GM18867 (cell line): ENCODE data around the gene BMP8B.

ENCODE experiments used
- ATAC-seq: cut with Tn5 transposase; IDR thresholded peaks from one replicate; pipeline ENCODE4 v1.9.1; 2021; ENCODE audit warnings: mild to moderate bottlenecking, moderate library complexity; ENCODE audit not compliant: unreplicated experiment

Gene BMP8B

DNA sequence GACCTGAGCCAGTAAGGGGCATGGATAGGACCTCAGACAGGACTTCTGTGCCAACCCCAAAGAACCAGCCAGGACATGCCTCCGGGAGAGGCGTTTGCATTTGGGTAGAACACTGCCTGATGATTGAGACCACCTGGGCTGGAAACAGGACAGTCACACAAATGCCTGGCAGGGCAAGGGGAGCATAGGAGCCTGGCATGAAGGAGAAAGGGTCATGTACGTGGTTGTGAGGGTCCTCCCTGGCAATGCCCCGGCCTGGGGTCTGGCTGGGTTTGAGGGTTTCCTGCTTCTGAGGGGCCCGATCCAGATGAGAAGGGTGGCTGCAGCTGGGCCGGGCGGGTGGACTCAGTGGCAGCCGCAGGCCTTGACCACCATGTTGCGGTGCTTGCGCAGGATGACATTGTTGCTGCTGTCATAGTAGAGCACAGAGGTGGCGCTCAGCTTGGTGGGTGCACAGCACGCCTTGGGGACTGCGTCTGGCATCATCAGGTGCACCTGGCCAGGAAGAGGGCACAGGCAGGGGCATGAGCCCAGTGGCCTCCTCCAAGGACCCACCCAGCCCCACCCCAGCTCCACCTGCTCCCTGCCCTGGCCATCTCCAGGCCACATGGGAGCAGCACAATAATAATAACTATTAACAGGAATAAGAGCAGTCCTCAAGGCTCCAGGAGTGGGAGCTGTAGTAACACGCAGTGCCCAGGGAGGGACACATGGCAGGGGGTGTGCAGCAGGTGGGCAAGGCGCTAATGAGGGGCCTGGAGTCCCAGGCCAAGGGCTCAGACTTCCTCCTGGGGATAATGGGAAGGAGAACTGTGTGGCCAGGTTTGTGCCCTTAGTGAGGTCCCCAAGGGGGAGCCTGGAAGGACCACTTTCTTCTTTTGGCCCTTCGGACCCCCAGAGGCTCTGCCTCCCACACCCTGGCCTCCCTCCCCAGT, 28.3 kb downstream of the BMP8B start:
- no peak for ATAC-seq

DNA sequence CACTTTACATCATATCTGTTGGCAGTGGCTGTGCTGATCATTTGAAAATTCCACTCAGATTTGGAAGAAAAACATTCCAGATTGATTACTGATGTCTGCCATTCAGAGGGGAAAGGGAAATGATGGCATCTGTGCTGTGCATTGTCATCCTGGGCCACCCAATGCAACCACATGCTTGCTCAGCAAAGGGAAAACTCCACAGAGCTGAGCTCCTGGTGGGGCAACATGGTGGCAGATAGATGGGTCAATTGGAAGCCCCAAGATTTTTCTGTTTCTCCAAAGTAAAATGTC, 29.3 kb downstream of the BMP8B start:
- ATAC-seq: no peak

- no peak for ATAC-seq
Observed at GRCh38 chr1:39758556-39759435, 29.9 kb downstream of the BMP8B start.

- ATAC-seq: no peak
Observed at GRCh38 chr1:39757501-39757900, 31.2 kb downstream of the BMP8B start.

DNA sequence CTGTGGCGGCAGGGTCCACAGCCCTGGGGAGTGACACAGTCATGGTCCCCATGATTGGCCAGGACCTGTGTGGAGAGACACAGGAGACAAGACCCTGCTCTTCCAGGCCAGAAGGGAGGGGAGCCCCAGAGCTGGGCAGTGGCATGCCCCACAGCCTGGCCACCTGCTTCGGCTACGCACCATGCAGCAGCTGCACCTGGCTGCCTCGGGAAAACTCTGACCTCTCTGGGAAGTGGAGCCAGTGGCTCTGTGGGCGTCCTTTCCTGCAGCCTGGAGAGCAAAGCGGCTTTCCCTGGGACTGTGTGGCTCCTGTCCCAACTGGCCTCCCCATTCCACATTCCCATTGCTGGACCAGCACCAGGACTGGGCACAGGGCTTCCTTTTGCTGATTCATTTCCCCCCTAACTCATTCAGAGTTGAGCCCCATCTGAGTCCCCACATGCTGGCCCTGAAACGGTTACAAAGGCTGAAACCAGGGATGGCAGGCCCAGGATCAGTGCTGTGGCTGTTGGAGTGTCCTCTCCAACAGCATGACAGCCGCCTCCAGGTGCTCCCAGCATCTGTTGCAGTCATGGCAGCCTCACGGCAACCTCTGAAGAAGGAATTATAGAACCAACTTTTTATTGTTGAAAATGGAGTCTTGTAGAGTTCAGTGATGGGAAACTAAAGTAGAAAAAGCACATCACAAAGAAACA, 32.6 kb downstream of the BMP8B start:
- no peak for ATAC-seq

DNA sequence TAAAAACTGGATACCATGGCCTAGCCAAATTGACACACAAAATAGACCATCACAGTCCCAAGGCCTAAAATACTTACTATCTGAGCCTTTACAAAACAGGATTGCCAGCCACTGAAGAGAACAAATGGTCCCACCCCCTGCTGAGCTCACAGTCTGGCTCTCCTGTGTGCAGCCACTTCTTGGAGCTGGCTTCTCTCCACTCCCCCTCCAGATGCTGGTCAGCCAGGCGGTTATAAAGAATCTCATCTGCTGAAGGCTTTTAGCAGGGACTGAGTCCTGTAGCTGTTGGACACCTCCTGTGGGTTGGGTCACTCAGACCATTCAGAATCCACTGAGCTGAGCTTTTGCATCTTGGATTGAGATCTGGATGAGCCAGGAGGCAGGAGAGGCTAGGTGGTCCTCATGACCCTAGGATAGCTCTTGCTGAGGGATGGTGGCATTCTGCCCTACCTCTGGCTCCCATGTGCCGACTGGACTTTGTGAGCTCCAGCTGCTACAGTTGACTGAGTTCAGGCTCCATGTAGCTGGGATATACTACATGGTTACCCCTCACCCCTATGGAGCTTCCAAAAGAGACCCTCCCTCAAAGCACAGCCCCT, 33.7 kb downstream of the BMP8B start:
- no peak for ATAC-seq

DNA sequence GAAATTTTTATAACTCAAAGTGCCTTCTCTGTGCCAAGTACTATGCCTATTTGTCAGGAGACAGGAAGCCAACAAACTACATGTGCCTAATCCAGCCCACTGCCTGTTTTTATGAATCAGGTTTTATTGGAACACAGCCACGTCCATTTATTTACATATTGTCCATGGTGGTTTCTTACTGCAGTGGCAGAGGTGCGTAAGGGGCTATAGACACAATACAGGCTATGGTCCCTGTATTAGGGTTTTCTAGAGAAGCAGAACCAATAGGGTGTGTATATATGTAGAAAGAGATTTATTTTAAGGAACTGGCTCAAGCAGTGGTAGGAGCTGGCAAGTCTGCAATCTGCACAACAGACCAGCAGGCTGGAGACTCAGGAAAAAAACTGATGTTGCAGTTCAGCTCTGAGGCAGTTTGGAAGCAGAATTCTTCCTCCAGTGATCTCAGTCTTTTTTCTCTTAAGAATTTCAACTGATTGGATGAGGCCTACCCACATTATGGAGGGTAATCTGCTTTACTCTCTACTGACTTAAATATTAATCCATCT, 34.6 kb downstream of the BMP8B start:
- no peak for ATAC-seq

GRCh38 chr1:39753132-39754025, 35.3 kb downstream of the BMP8B start:
- no peak for ATAC-seq

DNA sequence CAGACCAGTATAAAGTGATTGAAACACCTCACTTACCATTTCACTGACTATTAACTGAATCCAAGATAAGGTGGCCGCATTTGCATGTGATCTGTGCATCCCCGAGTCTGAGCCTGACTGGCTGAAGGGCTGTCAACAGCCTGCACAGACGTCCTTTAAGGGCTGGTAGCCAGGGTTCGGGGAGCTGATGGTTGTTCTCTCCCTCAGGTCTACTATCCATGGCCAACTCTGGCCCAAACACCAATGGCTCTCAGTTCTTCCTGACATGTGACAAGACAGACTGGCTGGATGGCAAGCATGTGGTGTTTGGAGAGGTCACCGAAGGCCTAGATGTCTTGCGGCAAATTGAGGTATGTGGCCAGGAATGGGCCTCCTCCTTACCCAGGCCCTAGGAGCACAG, 36.0 kb downstream of the BMP8B start:
- no peak for ATAC-seq

DNA sequence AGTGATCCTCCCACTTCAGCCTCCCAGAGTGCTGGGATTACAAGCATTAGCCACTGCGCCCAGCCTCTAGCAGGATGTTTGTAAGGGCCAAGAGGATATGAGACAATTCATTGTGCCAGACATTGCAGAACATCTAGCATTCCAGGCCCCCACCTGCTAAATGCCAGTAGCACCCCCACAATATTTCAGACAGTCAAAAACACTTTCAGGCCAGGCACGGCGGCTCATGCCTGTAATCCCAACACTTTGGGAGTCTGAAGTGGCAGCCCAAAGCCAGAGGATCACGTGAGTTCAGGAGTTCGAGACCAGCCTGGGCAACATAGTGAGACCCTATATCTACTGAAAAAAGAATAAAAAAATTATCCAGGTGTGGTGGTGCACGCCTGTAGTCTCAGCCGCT, 37.1 kb downstream of the BMP8B start:
- ATAC-seq: no peak

DNA sequence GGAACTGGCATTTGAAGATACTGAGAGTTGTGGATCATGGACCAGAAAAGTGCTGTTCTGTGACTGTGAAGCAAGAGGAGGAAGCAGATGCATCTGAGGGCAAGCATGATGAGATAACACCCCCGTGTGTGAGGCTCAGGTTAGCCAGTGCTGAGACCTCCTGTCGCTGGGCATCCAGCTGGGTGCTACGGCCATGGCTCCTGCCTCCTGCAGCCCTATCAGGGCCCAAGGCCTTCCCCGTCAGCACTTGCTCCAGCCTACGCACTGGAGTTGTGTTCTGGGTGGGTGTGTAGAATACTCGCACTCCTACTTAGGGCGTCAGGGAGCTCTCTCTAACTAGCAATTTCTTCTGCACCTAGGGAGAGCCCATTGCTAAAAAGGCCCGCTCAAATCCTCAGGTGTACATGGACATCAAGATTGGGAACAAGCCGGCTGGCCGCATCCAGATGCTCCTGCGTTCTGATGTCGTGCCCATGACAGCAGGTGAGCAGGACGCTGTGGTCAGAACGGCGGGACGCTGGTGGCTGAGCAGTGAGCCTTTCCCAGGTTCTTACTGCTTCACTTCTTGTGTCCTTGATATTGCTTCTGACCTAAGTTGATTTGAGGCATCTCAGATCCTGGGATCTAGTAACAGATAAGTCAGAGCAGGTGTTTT, 43.5 kb downstream of the BMP8B start:
- no peak for ATAC-seq

GRCh38 chr1:39738622-39739366, 49.9 kb downstream of the BMP8B start, which contains the start of gene PPIE:
PPIE (plus strand) TSS chr1:39738882; CDS start chr1:39738901, 19 bp downstream.
- peak; percentile 86 for ATAC-seq

DNA sequence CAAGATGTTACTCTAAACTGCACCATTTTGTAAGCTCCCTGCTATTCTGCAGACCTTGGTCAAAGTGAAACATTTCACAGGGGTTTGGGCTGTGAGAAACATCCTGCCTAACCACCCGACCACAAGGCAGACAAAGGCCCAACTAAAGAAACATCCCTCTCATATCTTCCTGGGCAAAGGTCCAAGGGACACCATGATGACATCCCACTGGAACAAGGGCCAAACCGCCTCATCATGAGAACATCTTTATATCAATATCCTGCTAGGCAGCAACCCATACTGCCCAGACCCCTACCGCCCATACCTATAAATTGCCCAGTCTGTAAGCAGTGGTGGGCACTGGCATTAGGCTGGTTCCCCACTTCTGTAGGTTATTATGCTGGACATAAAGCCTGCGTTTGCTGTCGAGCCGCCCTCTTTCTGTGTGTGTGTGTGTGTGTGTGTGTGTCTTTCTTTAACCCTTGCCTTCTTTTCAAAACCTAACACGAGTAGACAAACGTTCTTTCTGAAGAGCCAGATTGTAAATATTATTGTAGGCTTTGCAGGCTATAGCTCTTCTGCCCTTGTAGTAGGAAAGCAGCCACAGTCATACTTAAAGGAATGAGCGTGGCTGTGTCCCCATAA, 51.0 kb downstream of the BMP8B start:
- no peak for ATAC-seq

DNA sequence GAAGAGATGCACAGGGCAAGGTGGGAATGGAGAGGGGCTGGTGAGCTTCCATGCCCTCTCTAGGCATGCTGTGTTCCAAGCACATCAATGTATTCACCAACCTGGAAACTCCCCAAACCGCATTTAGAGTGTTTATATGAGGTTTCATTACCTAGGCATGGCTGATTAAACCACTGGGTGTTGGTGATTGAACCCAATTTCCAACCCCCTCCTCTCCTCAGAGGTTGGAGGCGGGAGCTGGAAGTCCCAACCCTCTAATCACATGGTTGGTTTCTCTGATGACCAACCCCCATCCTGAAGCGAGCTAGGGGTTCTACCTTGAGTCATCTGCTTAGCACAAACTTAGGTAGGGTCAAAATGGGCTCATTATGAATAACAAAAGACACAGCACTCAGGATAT, 52.9 kb downstream of the BMP8B start:
- no peak for ATAC-seq

GRCh38 chr1:39733161-39733560, 55.5 kb downstream of the BMP8B start:
- ATAC-seq: no peak

DNA sequence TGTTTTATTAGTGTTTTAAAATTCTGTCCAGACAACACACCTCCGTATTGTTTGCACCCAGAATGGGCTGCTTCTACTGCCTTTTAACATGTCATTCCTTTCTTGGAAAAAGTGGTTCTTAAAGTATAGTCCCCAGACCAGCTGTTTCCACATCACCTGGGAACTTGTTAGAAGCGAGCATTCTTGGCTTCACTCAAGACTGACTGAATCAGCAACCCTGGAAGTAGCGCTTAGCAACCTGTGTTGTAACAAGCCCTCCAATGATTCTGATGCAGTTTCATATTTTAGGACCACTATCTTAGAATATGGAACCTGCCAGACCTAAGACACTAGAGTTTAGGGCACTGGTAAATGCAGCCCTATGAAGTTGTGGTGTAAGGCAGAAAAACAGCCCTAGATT, 55.9 kb downstream of the BMP8B start:
- no peak for ATAC-seq

GRCh38 chr1:39729842-39730241, 58.8 kb downstream of the BMP8B start:
- ATAC-seq: no peak

DNA sequence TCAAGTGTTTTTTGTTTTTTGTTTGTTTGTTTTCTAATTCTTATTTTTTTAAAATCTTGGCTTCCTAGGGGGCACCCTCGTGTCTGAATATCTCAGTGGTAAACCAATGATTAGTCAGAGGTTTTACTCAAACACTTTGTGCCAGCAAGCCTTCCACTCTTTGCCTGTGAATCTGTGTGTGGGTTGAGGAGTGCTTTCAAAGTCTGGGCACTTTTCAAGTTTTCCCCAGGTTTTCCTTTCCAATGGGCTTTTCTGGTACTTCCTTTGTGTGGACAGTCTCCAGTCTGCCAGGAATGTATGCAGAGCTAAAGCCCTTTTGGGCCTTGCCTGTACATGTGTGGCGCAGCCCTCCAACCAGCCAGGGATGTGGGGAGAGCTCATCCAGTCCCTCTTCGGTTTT, 59.6 kb downstream of the BMP8B start:
- no peak for ATAC-seq
